ENCODE results near the gene SYDE1.

DNA sequence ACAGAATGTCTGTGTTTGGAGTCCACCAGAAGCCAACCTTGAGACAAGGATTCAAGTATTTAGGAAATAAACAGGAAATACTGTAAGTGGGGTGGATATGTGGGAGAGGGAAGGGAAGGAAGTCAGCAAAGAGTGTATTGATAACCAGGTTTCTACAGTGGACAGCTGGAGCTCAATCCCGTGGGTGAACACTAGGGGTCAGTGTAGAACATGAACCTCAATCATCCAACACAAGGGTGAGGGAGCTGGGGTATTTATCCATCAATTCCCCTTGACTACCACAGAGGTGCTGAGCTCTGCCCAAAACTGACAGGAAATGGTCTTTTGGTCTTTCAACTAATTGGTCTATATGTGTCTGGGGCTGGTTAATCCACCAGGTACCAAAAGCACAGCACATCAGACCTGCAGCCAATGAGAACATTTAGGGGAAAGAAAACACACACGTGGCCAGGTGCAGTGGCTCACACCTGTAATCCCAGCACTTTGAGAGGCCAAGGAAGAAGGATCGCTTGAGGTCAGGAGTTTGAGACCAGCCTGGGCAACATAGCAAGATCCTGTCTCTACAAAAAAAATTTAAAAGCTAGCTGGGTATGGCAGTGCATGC is 5.6 kb upstream of the SYDE1 start:
- TF ChIP-seq, protein P1, sequence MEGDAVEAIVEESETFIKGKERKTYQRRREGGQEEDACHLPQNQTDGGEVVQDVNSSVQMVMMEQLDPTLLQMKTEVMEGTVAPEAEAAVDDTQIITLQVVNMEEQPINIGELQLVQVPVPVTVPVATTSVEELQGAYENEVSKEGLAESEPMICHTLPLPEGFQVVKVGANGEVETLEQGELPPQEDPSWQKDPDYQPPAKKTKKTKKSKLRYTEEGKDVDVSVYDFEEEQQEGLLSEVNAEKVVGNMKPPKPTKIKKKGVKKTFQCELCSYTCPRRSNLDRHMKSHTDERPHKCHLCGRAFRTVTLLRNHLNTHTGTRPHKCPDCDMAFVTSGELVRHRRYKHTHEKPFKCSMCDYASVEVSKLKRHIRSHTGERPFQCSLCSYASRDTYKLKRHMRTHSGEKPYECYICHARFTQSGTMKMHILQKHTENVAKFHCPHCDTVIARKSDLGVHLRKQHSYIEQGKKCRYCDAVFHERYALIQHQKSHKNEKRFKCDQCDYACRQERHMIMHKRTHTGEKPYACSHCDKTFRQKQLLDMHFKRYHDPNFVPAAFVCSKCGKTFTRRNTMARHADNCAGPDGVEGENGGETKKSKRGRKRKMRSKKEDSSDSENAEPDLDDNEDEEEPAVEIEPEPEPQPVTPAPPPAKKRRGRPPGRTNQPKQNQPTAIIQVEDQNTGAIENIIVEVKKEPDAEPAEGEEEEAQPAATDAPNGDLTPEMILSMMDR (IDR thresholded peaks at IDR 0.05; ENCODE audit: low read length): peak; percentile 70
- TF ChIP-seq EZH2 (optimal IDR thresholded peaks at IDR 0.05; ENCODE audit: low read depth, low read length): no peak

Measured in MM.1S (cell line).